ENCODE measurements around the gene GUSB.
"Not testable (repeated sequence)": the region's sequence is repeated elsewhere in the genome, so short reads cannot be mapped to it uniquely, and the experiment has no call there.

Gene GUSB

GRCh38 chr7:65975814-65976445 lies 6.1 kb downstream of the GUSB start:
- DNase-seq (ENCODE audit: low read depth): no peak

DNA sequence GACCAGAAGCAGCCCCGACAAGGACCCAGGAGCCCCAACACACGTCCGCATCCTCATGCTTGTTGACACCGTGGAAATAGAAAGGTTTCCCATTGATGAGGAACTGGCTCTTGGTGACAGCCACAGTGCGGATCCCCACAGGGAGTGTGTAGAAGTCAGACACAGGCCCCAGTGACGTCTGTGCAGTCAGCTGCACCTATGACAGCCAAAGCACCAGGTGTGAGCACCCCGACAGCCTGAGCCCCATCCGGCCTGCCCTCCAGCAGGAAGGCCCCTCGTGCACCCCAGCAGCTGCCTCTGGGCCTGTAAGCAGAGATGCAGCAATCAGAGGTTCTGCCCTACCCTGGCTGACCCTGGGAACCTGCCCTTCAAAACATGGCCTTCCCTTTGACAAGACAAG lies 7.1 kb downstream of the GUSB start:
- no peak for DNase-seq (ENCODE audit: low read depth)

DNA sequence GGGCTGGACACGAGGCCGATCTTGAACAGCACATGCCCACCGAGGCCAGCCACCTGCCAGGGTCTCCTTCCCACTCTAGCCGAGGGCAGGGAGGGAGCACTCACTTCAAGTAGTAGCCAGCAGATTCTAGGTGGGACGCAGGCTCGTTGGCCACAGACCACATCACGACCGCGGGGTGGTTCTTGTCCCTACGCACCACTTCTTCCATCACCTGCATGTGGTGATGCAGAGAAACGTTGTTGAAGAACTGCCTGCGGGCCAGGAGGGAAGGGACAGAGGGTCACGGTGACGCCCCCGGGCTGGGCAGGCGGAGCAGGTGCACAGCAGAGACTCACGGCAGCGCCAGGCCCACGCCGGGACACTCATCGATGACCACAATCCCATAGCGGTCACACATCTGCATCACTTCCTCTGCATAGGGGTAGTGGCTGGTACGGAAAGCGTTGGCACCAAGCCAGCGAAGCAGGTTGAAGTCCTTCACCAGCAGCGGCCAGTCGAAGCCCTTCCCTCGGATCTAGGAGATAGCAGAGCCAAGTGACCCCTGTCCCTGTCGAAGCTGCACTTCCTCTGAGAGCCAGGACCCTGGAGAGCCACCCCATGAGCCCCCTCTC lies 7.7 kb downstream of the GUSB start:
- DNase-seq (ENCODE audit: low read depth): no peak

DNA sequence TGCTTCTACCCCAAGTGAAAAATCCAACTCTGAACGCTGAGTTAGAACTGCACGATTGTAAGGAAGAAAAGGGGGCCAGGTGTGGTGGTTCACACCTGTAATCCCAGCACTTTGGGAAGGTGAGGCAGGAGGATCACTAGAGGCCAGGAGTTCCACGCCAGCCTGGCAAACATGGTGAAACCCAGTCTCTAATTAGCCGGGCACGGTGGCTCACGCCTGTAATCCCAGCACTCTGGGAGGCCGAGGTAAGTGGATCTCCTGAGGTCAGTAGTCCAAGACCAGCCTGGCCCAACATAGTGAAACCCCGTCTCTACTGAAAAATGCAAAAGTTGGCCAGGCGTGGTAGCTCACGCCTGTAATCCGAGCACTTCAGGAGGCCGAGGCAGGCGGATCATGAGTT lies 9.0 kb downstream of the GUSB start:
- DNase-seq (ENCODE audit: low read depth): no peak

- no peak for DNase-seq (ENCODE audit: low read depth)
Measured at GRCh38 chr7:65971021-65971420, 11.0 kb downstream of the GUSB start.

GRCh38 chr7:65968256-65969185 lies 13.5 kb downstream of the GUSB start:
- no peak for DNase-seq (ENCODE audit: low read depth)

- DNase-seq (ENCODE audit: low read depth): no peak
Measured at GRCh38 chr7:65967361-65968155, 14.5 kb downstream of the GUSB start.

GRCh38 chr7:65966146-65966545 lies 15.9 kb downstream of the GUSB start:
- no peak for DNase-seq (ENCODE audit: low read depth)

GRCh38 chr7:65964671-65965070 lies 17.3 kb downstream of the GUSB start:
- DNase-seq (ENCODE audit: low read depth): not testable (repeated sequence)

DNA sequence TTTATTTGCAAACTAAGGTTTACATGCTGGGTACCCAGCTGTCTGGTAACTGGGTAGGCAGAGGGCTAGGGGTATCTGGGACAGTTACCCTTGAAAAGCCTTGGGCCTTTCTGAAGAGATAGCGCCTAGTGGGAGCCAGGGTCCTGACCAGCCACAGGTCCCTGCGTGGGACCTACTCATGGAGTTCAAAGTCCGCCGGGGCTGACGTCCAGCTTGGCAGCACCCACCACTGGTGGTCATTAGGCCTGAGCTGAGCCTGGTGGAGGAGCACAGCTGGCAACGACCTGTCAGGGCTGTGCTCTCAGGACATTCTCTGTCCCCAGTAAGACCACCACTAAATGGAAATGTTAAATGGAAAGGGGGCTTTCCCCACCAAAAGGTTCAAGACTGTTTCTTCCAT lies 20.0 kb downstream of the GUSB start:
- no peak for DNase-seq (ENCODE audit: low read depth)

- DNase-seq (ENCODE audit: low read depth): no peak
Measured at GRCh38 chr7:65960351-65961074, 21.5 kb downstream of the GUSB start.

DNA sequence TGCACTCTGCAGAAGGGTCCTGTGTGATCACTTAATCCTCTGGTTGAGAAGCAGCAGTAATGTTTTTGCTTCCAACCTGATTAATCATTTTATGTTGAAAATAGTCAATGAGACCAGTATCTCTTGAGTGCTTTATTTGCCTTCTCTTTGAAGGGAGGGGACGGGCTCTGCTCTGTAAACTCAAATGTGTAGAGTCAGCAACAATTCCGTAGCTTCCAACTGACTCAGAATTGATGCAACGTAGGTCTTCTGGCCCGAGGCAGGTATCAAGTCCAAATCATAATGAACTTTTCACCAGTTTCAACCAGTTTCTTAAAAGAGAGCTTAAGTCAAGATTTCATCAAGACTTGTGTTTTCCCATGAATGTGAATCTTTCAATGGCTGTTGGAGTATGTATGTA lies 26.3 kb downstream of the GUSB start:
- no peak for DNase-seq (ENCODE audit: low read depth)

DNA sequence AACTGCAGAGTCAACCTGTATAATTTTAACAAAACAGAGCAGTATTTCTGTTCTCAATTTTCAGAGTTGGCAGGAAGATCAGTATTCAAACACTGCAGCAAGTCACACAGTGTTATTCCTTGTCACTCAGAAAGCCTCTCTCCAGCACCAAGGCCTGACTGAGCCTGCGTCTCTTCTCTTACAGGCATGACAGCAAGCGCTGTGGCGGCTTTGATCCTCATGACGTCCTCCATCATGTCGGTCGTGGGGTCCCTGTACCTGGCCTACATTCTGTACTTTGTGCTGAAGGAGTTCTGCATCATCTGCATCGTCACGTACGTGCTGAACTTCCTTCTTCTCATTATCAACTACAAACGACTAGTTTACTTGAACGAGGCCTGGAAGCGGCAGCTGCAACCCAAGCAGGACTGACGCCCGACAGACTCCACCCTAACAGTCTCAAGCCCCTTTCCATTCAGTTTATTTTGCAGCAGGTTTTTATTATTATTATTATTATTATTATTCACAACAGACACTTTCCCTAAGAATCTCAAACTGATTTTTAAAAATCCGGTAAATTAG lies 28.0 kb downstream of the GUSB start:
- DNase-seq (ENCODE audit: low read depth): no peak

GRCh38 chr7:65953001-65953720 lies 28.9 kb downstream of the GUSB start:
- DNase-seq (ENCODE audit: low read depth): no peak

GRCh38 chr7:65951837-65952578 lies 30.0 kb downstream of the GUSB start:
- no peak for DNase-seq (ENCODE audit: low read depth)

DNA sequence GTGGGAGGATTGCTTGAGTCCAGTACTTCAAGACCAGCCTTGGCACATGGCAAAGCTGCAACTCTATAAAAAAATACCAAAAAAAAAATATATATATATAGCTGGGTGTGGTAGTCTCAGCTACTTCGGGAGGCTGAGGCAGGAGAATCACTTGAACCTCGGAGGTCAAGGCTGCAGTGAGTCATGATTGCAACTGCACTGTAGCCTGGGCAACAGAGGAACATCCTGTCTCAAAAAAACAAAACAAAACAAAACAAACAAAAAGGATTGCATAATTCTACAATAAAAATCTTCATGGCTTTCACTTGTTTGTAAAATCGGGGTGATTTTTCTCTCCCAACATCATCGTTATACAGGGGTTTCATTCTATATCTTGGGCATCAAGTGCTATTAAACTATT lies 35.1 kb downstream of the GUSB start:
- DNase-seq (ENCODE audit: low read depth): no peak

DNA sequence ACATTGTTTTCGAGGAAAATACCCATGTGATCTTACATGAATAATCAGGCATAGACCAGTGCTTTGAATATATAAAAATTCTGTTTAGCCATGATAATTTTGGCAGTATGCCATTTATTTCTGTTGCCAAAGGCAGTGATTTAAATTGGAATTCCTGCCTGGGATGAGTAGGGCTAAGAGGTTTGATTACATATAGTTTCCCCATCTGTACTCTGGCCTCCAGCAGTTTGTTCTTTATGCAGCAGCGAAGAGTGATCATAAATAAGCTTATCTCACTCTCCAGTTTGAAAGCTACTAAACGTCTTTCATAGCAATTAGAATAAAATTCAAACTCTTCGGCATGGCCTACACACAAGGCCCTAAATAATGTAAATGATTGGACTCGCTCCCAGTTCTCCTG lies 36.2 kb downstream of the GUSB start:
- DNase-seq (ENCODE audit: low read depth): not testable (repeated sequence)

GRCh38 chr7:65938336-65938895 lies 43.6 kb downstream of the GUSB start:
- no peak for DNase-seq (ENCODE audit: low read depth)

DNA sequence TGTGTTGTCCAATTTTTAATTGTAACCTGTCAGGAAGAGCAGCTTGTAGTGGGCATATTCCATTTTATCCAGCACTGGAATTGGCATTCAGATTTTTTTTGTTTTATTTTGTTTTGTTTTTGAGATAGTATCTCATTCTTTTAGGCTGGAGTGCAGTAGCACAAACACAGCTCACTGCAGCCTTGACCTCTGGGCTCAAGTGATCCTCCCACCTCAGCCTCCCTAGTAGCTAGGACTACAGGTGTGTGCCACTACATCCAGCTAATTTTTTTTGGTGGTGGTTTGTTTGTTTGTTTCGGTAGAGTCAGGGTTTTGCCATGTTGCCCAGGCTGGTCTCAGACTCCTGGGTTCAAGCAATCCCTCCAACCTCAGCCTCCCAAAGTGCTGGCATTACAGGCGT lies 44.7 kb downstream of the GUSB start:
- DNase-seq (ENCODE audit: low read depth): no peak

DNA sequence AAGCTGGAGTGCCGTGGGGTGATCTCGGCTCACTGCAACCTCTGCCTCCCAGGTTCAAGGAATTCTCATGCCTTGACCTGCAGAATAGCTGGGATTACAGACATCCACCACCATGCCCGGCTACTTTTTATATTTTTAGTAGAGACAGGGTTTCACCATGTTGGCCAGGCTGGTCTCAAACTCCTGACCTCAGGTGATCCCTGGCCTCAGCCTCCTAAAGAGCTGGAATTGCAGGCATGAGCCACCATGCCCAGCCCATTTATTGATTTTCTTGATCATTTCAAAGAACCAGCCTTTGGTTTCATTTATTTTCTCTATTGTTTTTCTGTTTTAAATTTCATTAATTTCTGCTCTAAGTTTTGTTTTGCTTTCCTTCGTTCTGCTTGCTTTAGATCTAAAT lies 50.3 kb downstream of the GUSB start:
- DNase-seq (ENCODE audit: low read depth): no peak

All from stimulated activated CD4-positive, alpha-beta T cell treated with anti-CD3 and anti-CD28 coated beads, Interleukin-2, amount 100 ng/mL, for 4 hours (primary cell).